GM21737 (cell line): Measurements from ENCODE around the gene ZBTB24.

Experiments used
- ATAC-seq: cut with Tn5 transposase; IDR thresholded peaks from one replicate; pipeline ENCODE4 v1.9.1; 2021; ENCODE audit warnings: mild to moderate bottlenecking, moderate library complexity; ENCODE audit not compliant: unreplicated experiment

The ZBTB24 gene

DNA sequence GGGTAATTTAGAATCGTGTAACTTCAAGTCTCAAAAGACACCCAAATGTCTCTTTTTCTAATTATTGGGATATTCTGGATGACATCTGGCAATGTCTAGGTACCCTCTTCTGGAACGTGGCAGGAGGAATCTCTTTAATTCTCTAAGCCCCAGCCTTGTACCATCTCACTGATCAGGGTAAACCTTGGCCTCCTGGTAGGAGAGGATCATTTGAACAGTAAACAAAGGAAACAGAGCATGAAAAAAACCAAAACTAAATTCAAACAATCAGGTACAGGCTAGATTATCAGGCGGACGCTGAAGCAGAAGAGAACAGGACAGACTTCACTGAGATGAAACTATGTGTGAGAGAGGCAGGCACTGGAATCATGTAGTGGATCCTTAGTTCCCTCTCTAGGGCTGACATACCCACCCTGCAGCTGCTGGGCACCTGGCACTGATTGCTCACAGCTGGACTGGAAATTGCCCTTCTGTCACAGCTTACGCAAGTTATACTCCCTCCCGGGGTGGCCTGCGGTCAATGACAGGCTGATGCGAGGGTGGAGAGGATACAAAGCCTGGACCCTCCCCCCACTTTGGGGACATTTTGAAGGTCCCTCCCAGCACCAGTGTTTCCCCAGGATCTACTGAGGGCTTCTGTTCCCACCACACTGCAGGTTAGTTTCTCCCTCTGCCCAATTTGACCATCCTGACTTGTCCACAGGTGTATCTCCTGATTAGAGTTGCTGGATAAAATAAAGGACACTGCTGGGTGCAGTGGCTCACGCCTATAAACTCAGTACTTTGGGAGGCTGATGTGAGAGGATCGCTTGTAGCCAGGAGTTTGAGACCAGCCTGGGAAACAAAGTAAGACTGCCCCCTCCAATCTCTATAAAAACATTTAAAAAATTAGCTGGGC lies 20.6 kb upstream of the ZBTB24 start:
- no peak for ATAC-seq

DNA sequence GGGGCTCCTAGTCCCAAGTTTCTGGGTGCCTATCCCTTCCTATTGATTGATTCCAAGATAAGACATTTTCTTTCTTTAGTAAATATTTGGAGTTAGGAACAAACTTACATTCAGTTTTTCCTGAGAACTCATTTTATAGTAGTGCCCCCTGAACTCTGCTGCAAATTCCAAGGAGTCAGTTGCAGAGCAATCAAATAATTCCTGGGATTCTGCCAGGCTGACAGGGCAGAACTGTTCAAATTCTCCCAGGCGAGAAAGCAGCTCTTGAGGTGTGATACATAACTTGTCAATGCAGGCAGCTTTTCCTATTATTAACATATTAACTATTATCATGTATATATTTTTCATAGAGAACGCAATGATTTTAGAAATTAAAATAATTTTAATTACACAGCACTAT lies 15.9 kb upstream of the ZBTB24 start:
- ATAC-seq, result no peak

DNA sequence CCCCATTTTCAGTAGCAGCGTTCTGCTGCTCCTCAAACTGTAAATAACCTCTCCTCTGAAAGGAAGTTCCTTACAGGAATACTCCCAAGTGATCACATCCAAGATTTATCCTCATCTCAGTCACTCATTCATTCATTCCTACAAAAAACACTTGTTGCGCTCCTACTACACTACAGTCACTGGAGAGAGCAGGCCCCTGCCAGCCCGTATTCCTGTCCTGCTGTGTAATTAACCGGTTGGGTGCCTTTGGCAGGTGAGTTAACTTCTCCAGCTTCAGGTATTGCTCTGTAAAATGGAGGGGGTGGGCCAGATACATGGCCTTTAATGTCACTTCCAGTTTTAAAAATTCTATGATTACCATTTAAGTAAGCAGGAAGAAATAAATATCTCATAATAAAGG lies 15.0 kb upstream of the ZBTB24 start:
- no peak for ATAC-seq

DNA sequence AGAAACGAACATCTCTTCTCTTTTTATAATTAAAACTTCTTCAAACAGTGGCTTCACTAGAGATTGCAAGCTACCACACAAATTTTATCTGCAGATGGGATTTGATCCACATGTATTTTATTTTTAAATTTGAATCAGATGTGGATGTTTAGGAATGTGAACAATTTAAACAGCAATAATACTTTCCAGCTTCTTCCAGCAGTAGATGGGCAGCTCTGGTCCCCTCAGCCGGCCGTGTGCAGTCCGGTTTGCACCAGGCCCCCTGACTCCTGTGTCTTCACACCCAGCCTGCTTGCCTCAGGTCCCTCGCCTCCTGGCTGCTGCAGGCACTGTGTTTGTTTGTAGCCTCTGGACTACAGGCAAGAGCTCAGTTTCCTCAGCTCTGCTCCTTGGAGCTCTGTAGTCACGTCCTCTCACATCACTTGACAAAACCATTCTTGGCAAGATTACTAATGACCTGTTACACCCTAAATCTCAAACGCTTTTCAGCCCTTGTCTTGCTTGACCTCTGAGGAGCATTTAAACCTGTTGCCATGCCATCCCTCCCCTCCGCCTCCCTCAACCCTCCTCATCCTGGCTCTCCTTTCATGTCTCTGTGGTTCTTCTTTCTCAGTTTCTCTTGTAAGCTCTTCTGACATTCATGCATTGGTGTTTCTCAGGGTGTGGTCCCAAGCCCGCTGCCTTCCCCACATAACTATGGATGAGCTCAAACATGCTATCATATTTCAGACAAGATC lies 13.2 kb upstream of the ZBTB24 start:
- ATAC-seq, result no peak

DNA sequence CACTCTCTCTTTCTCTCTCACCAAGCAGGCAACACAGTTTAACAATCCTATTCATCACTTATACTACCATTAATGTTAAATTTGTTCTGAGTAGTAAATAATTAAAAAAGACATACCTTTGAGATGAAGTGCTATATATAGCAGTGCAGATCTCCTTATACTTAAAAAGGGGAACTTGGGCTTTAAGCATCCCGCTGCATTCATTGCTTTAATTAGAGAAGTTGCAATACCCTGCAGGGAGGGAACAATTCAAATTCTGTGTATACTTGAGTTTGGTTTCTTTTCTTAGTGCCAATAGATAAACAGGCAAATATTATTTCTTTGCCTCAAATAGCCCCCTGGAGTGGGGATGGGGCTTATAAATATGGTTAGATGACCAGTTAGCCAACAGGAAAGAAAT lies 10.8 kb upstream of the ZBTB24 start:
- no peak for ATAC-seq

DNA sequence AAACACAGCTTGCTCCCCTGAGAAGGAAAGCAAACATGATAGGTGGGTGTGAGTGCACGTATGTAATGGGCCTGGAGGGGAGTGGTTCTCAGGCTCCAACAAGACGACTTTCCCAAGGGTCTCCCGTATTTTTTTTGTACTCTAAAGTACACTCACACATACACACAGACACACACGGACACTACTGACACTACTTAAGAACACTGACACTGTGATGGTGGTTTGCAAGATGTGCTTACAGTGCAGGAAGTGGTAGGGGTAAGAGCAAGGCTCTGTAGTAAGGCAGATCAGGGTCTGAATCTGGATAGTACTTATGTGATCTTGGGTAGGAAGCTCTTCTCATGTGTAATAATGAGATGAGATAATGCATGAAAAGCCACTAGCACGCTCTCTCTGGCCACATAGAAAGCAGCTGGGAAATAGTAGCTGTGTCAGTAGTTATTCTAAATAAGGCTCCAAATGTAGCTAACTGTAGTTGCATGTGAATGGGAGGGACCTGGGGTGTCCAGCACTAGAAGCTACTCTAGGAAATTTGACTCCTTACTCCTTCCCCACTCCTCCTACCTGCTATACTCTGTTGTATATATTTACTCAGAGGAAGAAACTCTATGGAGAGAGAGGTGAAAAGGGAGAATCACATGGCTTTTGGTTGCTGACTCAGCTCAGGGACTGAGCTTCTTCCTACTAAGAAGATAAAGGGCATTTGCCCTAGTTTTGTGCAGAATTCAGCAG lies 8.4 kb upstream of the ZBTB24 start:
- ATAC-seq, result no peak

DNA sequence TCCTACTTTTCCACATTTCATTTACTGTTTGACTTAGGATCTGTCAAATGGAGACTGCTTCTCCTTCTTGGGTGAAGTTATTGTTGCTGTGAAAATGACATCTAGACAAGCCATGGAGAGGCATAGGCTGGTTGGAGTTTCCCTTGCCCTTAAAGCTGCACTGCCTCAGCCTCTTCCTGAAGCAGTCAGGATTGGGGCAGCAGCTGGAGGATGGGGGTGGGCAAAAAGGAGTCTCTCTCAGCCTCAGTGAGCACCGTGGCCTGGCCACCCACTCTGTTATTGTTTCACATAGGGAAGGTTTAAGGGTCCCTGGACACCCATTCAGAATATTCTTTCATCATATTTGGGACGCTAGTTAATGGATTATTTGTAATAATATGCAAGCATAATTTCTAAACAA lies 7.7 kb upstream of the ZBTB24 start:
- ATAC-seq, result no peak

DNA sequence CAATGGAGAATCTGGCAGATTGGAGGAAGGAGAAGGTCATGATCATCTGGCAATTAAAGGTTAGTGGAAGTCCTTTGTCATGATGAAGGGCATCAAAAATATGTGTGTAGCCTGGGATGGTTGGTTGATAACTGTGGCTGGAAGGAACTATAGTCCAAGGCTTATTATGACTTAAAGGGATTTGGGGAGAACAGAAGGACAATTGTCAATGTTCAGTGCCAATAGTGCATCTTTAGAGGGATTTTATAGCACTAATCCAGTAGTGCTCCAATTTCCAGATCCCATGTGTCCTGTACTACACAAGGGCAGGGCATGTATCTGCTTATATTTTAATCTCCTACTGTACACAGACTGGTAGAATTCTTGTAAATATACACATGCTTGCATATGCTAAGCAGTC lies 5.0 kb upstream of the ZBTB24 start:
- no peak for ATAC-seq

DNA sequence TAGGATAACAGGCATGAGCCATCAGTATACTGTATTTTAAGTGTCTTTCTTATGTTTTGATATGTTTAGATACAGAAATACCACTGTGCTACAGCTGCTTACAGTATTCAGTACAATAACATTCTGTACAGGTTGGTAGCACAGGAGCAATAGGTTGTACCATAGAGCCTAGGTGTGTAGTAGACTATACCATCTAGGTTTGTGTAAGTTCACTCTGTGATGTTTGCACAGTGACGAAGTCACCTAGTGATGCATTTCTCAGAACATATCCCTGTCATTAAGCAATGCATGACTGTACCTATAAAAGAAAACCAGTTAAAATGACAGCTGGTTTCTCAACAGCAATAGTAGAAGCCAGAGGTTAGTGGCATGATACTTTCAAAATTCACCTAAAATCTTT lies 3.0 kb upstream of the ZBTB24 start:
- ATAC-seq, result no peak

DNA sequence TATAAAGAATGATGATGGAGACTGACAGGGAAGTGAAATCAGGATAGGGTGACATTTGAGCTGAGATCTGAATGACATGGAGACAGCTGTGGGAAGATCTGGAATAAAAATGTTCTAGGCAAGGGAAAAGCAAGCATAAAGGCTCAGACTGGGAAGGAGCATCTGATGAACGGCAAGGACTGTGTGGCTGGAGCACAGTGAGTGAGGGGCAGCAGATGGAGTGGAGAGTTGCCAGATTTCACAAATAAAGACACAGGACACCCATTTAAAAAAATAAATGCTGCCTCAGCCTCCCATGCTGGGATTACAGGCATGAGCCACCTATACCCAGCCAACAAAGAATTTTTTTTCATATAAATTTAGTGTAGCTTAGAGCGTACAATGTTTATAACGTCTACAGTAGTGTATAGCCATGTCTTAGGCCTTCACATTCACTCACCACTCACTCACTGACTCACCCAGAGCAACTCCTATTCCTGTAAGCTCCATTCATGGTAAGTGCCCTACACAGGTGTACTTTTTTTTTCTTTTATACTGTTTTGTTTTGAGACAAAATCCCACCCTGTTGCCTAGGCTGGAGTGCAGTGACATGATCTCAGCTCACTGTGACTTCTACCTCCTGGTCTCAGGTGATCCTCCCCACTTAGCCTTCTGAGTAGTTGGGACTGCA lies 2.4 kb upstream of the ZBTB24 start:
- ATAC-seq, result no peak

DNA sequence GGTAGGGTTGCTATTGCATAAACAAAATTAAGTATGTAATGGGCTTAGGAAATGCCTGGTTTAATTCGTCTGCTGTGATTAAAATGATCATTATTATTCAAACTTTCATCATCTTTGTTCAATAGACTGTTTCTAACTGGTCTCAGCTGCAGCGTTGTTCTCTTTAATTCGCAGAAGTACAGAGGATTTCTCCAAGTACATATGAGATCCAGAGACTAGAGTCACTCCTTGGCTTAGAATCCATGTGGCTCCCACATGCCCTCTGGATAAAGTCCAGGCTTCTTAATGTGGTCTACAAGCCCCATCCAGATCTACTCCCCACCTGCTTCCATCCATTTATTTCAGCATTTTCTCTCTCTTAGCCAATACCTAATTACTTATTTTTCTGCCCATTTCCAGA lies 1.1 kb upstream of the ZBTB24 start:
- ATAC-seq, result no peak

DNA sequence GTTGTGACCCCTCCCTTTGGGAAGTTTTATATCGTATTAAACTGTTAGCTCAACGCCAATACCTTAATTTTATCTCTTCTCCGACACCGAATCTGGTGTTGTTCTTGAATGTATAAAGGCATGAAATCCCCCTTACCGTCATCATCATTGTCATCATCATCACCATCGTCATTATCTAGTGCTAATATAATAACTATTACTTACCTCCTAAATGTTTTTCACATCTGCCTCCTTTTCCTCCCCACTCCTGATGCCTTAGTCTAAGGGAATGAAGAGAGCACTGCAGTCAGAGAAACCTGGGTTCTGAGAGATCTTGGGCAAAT lies 677 bp upstream of the ZBTB24 start:
- no peak for ATAC-seq

DNA sequence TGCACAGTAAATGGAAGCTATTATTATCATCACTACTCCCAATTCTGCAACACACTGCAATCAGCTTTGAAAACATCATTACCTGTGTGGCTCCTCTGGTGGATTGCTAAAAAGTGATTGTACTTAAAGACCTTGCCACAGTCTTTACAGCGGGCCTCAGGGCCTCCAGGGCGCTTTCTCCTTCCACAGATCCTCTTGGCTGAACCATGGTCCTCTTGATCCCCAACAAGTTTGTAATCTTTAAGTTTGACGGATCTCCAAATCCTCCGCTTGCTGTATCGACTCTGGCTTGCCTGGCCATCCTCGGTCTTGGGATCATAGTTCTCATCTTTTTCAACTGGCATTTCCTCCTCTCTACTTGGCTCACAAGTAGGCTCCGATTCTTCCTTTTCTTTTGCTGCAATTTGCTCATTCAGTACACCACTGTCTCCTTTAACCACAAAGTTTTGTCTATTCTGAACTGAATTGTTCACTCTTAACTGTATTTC lies 2.0 kb downstream of the ZBTB24 start:
- ATAC-seq, result no peak

DNA sequence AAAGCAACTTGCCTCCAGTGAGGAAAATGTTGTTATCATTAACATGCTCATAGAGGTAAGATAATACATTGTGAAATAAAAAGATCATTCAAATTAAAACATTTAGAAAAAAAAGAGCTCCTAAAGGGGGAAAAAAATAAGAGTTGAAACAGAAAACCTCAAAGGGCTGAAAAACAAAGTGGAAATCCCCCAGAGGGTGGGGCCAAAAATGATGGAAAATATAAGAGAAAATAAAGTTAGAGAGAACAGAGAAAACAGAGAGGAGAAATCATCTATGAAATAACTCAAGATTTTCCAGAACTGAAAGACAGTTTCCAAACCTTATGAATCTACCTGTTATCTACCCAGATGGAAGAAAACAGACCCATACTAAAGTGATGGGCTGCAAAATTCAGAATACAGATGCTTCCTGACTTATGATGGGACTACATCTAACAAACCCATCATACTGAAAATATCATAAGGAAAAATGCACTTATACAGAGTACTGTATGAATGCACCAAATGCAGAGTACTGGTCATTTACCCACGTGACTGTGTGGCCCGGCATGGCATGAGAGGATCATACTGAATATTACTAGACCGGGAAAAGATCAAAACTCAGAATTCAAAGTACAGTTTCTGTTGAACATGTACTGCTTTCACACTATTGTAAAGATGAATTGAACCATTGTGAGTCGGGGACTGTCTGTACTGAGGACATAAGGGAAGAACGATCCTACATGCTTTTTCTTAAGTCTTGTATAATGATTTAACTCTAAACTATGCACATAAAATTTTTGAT lies 4.0 kb downstream of the ZBTB24 start:
- no peak for ATAC-seq

DNA sequence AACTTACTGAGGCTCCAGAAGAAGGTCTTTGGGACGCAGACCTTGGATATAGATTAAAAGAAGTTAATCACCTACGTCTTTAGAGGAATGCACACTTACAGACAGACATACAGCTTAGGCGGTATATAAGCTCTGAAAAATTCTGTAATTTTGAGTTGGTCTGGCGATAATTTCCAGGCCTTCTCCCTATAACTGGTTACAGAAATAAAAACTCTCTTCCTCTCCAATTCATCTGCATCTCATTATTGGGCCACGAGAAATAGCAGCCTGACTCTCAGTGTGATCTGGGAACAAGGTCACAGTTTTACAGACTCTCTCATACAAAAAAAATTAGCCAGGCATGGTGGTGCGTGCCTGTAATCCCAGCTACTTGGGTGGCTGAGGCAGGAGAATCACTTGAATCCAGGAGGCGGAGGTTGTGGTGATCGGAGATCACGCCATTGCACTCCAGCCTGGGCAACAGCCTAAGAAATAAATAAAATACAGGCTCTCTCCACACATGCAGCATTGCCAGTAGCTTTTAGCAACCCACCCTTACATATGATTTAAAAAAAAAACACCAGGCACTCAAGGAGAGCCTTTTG lies 4.7 kb downstream of the ZBTB24 start:
- ATAC-seq, result no peak

DNA sequence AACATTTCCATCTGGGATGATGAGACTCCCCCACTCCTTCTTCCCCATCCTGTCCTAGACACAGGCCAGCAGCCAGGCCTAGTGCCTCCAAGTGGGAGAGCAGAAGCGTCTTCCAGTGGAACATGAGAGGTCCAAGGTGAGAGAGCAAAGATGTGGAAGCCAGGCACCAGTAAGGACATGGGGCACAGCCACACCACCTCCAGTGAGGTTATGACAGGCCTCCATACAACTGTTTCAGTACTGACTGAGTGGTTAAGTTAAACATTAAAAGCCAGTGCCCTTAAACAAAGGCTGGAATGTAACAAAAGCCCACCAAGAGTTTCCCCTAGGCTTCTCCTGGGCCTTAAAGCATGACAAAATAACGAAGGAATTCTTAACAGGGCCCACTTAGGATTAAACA lies 5.3 kb downstream of the ZBTB24 start:
- ATAC-seq, result peak; percentile 54

DNA sequence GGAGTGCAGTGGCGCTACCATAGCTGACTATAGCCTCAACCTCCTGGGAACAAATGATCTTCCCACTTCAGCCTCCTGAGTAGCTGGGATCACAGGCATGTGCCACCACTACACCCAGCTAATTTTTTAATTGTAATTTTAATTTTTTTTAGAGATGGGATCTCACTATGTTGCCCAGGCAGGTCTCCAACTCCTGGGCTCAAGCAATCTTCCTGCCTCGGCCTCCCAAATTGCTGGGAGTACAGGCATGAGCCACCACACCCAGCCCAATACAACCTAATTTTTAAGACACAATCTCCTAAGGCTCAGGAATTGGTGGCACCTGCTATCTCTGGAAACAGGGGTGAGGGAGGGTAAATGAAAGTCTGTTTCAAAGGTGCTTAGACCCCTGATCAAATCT lies 5.8 kb downstream of the ZBTB24 start:
- ATAC-seq, result no peak

DNA sequence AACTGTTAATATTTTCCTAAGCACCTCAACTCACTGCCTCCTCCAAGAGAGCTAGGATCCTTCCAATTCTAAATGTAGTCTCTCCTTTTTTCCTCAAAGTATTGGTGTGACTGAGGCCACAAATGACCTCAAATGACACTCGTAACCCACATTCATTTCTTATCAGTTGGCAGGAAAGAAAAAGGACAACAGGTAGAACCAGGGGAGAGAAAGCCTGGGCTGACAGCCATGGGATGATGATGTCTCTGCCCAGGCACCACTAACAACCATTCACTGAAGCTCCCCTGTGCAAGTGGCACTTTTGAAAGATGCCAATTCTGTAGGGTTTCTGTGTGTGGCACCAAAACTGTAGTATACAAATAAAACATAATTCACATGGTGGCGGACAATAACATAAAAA lies 7.4 kb downstream of the ZBTB24 start:
- ATAC-seq, result no peak

DNA sequence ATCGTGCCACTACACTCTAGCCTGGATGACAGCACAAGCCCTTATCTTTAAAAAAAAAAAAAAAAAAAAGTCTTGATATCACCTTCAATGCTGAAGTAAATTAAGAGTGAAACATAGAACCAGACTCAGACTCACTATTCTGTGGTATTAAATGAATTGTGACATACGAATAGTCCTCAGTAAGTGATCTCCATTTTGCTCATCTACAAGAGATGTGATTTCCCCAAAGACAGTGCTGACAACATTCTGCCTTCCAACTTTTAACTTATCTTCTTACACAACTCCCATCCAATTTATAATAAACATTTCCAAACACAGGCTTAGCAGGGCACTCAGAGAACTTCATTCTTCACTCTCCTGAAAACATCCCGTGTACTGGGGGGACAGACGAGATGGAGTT lies 8.0 kb downstream of the ZBTB24 start:
- no peak for ATAC-seq

DNA sequence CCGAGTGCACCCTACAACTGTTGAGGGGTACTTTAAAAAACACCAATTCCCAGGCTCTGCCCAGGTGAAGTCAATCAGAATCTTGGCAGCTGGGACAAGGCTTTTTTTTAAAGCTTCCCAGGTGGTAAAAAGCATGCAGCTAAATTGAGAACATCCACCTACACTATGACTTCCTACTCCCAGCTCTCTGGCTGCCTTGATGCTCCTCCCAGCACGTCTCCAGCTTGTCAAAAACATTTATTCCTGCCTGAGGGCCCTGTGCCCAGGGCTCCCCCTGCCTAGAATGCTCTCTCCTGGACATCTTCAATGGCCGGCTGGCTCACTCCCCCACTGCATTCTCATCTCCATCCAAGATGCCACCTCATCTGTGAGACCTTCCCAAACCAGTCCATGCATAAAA lies 9.9 kb downstream of the ZBTB24 start:
- ATAC-seq, result no peak
